Left lung (tissue), 10 donors: ENCODE measurements around the gene QRSL1. TPM values are rescaled to one million over a fixed set of nuclear protein-coding genes. Genes with fewer than 3 reads are reported as not detected.
"Not testable (repeated sequence)": the region's sequence is repeated elsewhere in the genome, so short reads cannot be mapped to it uniquely, and the experiment has no call there.

Experiments
- ATAC-seq: fragments of 200-7000 bp; cut with Tn5 transposase; one replicate; pipeline ENCODE4 v1.9.1; 2020; ENCODE audit warnings: moderate library complexity
- DNase-seq, 4 donors: peaks; one replicate each; pipeline ENCODE4 v3.0.0-alpha.2; 2013 to 2020
- H3K27ac ChIP-seq, 2 donors: fragments of 200-600 bp; sonication (generic) in 1 of 2; one replicate each; pipeline versions ENCODE4 v1.5.0 to v1.8.0; 2020 to 2021
- H3K27me3 ChIP-seq, 2 donors: fragments of 200-600 bp; sonication (generic) in 1 of 2; one replicate each; pipeline versions ENCODE4 v1.5.0 to v1.8.0; 2020 to 2021
- H3K36me3 ChIP-seq, 2 donors: fragments of 200-600 bp; sonication (generic) in 1 of 2; one replicate each; pipeline versions ENCODE4 v1.5.0 to v1.8.0; 2020 to 2021
- H3K4me1 ChIP-seq, 2 donors: fragments of 200-600 bp; one replicate each; pipeline ENCODE4 v1.8.0; 2021
- H3K4me3 ChIP-seq, 2 donors: fragments of 200-600 bp; sonication (generic) in 1 of 2; one replicate each; pipeline versions ENCODE4 v1.5.0 to v1.8.0; 2020 to 2021; ENCODE audit warnings: mild to moderate bottlenecking in 1 of 2
- H3K9me3 ChIP-seq, 2 donors: fragments of 200-600 bp; sonication (generic) in 1 of 2; one replicate each; pipeline versions ENCODE4 v1.5.0 to v1.8.0; 2020 to 2021
- CTCF ChIP-seq, 2 donors: fragments of 200-600 bp; sonication (generic) in 1 of 2; IDR thresholded peaks; one replicate each; pipeline versions ENCODE4 v1.5.0 to v1.8.0; 2021; ENCODE audit warnings: antibody characterized with exemption in 2 of 2
- intact Hi-C, 2 donors: fragments of 100-400 bp; cut with DNase I; formaldehyde crosslinking; loops; one replicate each; pipeline versions ENCODE4 v1.11.2 to v1.14.2; 2022
- polyA plus RNA-seq, 6 donors: library from polyadenylated mRNA; unstranded; fragments of 120-200 nt; gene quantifications; one replicate each; pipeline ENCODE4 v1.2.1, GENCODE V29; 2013; ENCODE audit not compliant: insufficient read length in 6 of 6
- total RNA-seq, 2 donors: library from RNA; stranded (reverse); fragmentation: NEBNext Ultra II Directional; extraction: Animal tissue kit (Norgen Biotek cat#: 25700); gene quantifications; one replicate each; pipeline ENCODE4 v1.2.1, GENCODE V29; 2021
- donor health status: DM: no; HTN: yes; CAD: no.
- donor health status: DM: no; HTN: no; CAD: no.

The QRSL1 gene
- total and polyA plus RNA-seq, 8 donors, result 9.7 to 18.6 (median 16.3) TPM

GRCh38 chr6:106693418-106693817 lies 64.0 kb downstream of the QRSL1 start:
- Histone ChIP-seq H3K4me3 (no peak overlapping the region), H3K27ac (no peak overlapping the region), H3K36me3 (no peaks in the 10 kb centered on the region), H3K27me3 (no peaks in the 10 kb centered on the region), H3K9me3 (no peaks in the 10 kb centered on the region), H3K4me1 (no peaks in the 10 kb centered on the region)
- ATAC-seq (no peak), DNase-seq (no peak)
- no peak for TF ChIP-seq CTCF (IDR thresholded peaks at IDR 0.05)
- intact Hi-C loops, result no loop called here

DNA sequence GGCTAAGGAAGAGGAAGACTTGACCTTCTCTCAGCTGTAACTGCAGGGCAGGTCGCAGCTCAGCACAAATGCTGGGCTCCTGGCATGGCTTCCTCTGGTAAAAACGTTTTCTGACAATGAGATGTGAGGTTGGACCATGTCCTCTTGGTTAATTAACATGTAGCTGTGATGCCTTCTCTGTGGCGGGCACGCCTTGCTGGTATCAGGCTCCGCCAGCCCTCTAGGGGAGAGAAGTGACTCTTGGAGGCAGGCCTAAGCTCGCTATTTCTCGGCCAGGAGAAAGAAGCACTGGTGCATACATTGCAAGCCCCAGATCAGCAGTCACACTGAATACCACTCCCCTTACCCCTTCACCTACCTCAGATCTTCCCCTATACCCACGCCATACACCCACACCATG lies 65.0 kb downstream of the QRSL1 start:
- no peak for DNase-seq
- H3K4me3 ChIP-seq, result no peak overlapping the region
- no peak for ATAC-seq

GRCh38 chr6:106700581-106700980 lies 71.2 kb downstream of the QRSL1 start:
- Histone ChIP-seq H3K27me3 (no peaks in the 10 kb centered on the region), H3K4me1 (no peaks in the 10 kb centered on the region), H3K4me3 (no peak overlapping the region), H3K9me3 (peaks cover 0 to 5% of the 10 kb centered on the region in 2 donors), H3K36me3 (no peaks in the 10 kb centered on the region), H3K27ac (no peak overlapping the region)
- intact Hi-C loops, result no loop called here
- no peak for DNase-seq
- no peak for TF ChIP-seq CTCF (IDR thresholded peaks at IDR 0.05)
- no peak for ATAC-seq

More for the DNA sequence above, 65.0 kb downstream of the QRSL1 start:
- Histone ChIP-seq H3K27ac (no peak overlapping the region), H3K4me1 (no peaks in the 10 kb centered on the region), H3K9me3 (no peaks in the 10 kb centered on the region), H3K27me3 (no peaks in the 10 kb centered on the region), H3K36me3 (no peaks in the 10 kb centered on the region)
- intact Hi-C loops, result no loop called here
- TF ChIP-seq CTCF (IDR thresholded peaks at IDR 0.05), result no peak

GRCh38 chr6:106701201-106701600 lies 71.8 kb downstream of the QRSL1 start:
- ATAC-seq, H3K9me3 ChIP-seq, intact Hi-C loops, H3K36me3 ChIP-seq, H3K27me3 ChIP-seq, H3K4me3 ChIP-seq, H3K27ac ChIP-seq, H3K4me1 ChIP-seq, DNase-seq: not testable (repeated sequence)

DNA sequence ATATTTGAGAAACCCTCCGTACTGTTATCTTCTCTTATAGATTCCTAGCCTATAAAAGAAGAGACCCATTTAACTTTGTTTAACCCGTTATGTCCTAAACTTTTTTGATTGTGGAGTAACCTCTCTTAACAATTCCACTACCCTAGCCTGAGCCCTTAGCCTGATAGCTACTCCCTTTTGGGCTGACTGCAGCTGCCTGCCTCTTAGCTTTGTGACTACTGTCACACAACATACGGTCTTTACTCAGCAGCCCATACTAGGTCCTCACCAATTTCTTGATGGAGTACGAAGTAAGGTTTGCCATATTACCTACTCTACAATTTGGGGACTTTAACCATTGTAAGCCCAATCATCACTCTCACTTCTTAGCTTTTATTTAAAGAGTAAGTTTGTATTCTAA lies 72.7 kb downstream of the QRSL1 start:
- Histone ChIP-seq H3K4me1 (no peaks in the 10 kb centered on the region), H3K36me3 (no peaks in the 10 kb centered on the region), H3K9me3 (peaks cover 0 to 5% of the 10 kb centered on the region in 2 donors), H3K27ac (no peak overlapping the region), H3K4me3 (no peak overlapping the region), H3K27me3 (no peaks in the 10 kb centered on the region)
- DNase-seq, result no peak
- intact Hi-C loops, result no loop called here
- TF ChIP-seq CTCF (IDR thresholded peaks at IDR 0.05), result no peak
- ATAC-seq, result peak; percentile 38

- ATAC-seq (peak; percentile 90), DNase-seq (peak in 2 of 4 donors; percentile 15 to 40)
- Histone ChIP-seq H3K9me3 (peaks cover 0 to 5% of the 10 kb centered on the region in 2 donors), H3K27ac (no peak overlapping the region), H3K36me3 (no peaks in the 10 kb centered on the region), H3K27me3 (no peaks in the 10 kb centered on the region), H3K4me1 (no peaks in the 10 kb centered on the region), H3K4me3 (no peak overlapping the region)
- TF ChIP-seq CTCF (IDR thresholded peaks at IDR 0.05), result no peak
- intact Hi-C loops, result no loop called here
Observed at GRCh38 chr6:106702451-106703110, 73.2 kb downstream of the QRSL1 start.
